SKM-1 treated with dmso at 0.1 percent for 144 hours (cell line): Measurements from ENCODE around the gene RAP1GAP2.

Experiments
- DNase-seq: peaks from one replicate; lab custom pipeline; 2025; ENCODE audit not compliant: unreplicated experiment; lab: John Stamatoyannopoulos, UW

Gene RAP1GAP2

DNA sequence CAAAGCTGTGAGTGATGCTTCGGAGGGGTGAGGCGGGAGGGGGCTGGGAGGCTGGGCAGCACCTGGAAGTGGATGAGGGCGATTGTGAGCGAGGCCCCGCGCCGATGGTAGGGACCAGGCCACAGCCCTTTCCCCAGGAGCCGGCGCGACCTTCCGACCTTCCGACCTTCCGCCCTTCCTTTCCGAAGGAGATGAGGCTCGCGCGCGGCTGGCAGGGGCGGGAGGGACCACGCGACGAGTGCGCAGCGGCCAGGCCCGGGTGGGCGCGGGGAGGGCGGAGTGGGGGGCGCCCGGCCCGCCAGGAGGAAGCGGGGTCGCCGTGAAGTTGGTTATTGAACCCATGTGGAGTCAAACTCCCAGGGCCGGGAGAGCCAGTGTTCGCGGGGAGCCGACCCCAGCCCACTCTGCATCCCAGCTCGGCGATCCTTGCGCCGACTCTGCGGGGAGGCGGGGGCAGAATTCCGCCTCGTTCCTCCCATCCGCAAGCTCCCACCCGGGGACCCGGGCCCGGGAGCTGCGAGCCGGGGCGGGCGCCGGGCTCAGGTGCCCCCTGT is 56.6 kb downstream of the RAP1GAP2 start:
- no peak for DNase-seq

DNA sequence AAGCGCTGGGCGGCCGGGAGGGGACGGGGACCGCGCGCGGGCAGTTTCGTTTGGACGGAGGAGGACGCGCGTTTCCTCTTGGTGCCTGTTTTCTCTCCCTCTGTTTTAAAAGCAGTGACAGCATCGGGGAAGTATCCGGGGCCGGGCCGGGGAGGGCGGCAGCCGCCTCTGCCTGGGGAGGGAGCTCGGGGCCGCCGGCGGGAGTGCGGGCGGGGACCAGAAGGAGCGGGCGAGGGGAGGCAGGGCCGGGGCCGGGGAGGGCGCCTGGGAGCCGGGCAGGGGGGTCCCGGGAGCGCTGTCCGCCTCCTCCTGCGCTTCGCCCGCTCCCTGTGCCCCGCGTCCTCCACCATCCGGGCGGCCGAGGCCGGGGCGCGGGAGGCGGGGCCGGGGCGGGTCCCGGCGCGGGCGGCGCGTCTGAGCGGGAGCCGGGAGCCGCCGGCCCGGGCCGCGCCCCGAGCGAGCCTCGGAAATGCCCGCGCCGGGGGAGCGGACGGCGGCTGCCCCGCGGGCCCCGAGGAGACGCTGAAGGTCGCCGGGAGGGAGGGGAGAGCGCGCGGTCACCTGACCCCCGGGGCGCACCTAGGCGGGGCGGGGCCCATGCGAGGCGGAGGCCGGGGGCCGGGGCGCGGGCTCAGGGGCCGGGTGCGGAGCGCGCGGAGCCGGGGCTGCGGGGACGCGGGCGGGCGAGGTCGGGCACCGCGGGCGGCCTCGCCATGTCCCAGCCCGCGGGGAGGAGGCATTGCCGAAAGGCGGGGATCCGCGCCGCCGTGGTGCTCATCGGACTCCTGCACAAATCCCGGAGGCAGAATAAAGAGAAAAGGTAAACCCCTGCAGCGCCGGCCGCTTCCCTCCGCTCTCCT is 57.3 kb downstream of the RAP1GAP2 start:
- DNase-seq = no peak

DNA sequence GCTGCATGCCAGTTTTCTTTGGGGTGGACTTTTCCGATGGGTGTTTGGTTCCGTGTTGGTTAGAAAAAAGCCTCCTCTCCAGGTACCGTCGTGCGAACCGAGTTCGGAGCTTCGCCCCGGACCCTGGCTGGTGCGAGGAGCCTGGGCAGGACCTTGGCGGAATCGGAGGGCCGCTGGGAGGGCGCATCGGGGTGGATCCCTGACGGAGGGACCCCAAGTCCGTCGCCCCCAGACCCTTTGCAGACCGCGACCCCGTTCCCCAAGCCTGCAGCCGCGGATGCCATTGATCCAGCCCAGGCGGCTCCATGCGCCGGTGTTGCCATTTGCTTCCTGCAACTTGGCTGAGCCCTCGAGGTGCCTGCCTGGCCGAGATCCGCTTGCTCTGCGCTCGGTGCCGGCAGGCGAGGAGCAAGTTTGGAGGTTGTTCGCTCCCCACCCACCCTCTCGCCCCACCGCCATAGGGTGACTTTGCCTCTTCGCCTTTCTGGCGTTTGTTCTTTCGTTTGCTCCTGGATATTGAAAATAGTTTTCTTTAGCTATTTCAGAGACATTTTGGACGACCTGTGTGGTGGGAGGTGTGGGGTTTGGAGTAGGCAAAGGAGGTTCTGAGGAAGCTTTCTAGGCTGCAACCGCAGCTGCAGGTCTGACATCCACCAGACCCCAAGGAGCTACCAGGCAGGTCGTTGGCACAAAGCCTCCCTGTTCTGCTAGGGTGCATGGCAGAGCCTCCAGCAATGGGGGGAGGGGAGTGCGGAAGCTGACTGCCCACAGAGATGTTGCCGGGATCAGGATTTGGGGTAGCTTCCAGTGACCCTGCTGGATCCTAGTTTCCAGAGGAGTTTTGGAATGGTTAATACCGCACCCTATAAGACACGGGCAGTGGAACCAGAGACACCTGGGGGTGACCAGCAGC is 58.2 kb downstream of the RAP1GAP2 start:
- DNase-seq = no peak

DNA sequence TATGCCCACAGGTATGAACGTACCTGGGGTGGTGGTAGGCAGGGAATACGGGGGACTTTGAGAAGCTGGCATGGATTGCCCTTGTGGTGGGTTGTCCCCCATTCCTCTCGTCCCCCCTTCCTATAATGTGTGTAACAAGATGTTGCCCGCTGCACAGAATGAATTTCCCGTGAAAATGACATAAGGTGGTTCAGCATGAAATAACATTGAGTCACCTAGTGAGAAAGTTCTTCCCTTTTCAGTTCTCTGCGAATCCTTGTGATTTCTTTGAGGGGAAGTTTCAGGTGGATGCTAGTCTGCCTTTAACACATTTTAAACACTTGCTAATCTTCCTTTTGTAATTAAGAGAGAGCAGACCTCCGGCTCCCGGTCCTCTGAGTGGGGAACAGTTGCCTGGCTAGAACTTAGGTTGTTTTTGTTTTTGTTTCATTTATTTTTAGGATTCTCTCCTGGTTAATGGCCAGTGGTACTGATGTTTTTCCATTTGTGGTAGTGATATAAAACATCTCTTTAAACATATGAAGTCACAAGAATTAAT is 58.9 kb downstream of the RAP1GAP2 start:
- DNase-seq = no peak

DNA sequence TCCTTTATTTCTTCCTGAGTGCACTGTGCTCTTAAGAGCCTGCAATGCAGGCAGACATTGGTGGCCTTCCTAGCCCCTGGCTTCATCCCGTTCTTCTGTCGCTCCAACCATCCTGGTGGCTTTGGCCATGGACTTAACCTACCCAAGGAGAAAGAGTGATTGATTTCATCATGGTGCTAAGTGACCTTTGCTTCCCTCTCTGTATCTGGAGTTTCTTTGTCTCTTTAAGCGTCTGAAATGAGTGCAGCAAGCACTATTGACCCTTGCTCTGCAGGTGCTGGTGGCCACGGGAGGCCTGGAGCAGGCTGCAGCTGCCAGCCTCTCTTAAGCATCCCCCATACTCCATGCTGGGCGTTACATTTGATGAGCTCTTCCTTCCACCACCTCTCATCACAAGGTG is 60.5 kb downstream of the RAP1GAP2 start:
- DNase-seq = no peak

DNA sequence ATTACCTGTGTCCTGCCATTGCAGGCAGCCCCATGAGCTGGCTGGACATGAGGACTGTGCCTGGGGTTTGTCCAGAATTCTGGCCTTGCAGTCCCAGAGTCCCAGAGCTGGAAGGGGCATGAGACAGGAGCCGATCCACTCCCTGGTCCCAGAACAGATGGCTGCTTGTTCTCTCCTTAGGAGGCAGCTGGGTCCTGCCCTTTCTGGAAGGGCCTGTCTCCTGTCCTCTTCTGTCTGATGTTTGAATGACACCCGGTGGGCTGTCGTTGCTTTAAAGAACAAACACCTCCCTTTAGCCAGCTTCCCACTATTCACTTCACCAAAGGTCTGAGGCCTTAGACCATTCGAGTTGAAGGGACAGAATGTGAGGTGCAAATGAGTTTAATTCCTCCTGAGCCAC is 63.8 kb downstream of the RAP1GAP2 start:
- DNase-seq = no peak

DNA sequence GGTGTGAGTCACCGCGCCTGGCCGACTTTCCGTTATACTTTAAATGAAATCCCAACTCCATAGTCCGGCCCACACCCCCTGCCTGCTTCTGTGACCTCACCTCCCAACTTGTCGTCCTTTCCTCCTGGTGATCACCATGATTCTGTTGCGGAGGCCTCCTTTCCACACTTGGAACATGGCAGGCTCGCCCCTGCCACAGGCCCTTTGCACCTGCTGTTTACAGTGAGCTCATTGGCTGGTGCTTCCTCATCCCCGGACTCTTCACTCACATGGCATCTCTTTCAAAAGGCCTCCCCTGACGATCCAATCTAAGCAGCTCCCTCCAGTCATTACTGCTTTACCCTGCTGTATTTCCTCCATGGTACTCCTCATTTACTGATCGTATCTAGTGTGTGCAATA is 64.6 kb downstream of the RAP1GAP2 start:
- DNase-seq = no peak

DNA sequence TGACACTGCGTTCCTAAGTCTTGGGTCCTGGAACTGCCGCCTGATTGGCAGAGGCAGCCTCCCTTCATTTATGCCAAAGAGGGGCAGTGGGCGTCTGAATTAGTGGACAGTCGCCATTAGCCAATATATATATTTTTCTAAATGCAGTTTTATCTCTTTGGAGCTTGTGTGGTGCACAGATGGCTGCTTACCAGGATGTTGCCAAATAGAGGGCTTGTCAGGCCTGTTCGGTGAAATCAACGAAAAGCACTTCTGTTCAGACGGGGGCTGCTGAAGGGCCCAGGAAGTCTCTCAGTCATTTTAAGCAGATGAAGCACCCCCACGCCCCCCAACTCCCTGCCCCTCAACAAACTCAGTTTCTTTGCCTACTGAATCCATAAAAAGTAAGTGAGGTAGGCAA is 66.0 kb downstream of the RAP1GAP2 start:
- no peak for DNase-seq

DNA sequence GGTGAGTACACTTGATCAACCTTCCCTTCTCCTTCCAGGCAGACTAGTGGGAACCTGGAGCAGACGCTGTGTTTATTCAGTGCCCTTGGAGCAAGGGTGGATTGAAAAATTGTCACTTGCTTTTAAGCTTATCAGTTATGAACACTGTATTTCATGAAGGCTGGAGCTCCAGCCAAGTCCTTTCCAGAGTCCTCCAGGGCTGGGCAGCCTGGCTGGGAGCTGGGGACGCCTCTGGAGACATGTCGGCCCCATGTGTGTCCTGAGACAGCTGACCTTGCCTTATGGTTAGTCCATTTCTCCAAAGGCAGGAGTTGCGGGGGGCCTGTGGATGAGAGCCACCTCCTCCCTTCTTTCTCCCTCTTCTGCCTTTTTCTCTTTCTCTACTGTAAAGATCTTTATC is 67.0 kb downstream of the RAP1GAP2 start:
- no peak for DNase-seq

DNA sequence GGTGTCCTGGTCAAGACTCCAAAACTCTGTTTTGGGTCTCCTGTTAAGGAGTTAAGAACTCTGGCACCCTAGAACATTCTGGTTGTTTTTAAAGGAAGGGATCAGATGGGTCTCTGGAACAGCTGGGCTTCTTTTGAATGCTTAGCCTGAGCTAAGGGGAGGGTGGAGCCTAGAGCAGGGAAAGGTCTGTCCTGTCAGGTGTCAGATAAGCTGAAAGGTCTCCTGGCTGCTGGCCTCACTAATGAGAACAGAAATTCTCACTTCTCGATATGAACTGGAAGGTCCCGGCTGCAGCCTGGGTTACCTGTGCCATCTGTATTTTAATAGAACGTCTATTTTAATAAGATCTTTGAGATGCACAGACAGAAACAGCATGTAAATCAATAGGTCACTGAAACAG is 69.0 kb downstream of the RAP1GAP2 start:
- DNase-seq = no peak

DNA sequence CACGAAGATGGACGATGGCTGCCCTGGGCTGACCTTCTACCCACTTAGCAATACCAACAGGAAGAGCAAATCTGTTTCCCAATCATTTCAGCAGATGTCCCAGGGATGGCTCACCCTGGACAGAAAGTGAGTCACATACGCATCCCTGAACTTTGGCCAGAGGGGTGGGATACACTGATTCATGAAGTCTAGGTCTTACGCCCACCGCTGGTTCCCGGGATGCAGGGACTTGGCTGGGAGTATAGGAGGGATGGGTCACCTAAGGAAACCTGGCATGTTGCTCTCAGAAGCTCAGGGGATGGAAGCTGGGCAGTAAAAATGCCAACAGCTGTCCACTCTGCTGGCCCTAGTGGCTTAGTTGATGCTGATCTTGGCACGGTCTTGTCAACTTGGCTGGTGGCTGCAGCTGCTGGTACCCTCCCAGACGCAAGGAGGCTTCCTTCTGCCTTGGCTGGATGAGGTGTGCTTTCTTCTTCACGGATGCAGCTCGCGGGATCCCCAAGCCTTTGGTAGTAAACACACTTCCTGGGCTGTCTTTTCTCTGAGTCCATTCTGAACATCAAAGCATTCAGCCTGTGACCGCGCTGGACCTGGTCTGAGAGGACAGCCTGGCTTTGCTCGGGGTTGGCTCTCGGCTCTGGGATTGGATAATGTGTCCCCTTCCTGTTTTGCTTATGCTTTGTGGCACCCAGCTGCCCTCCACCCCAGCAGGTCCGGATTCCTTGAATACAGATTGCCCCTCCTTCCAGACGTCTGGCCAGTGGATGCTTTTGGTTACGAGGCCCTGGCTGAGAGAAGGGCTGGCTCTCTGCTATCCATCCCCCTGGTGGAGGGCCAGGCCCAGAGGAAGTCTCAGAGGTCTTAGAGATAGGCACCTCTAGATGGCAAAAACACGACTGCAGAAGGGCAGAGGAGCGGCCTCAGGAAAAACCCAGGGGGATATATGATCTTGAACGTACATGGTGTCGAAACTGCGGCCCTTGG is 71.5 kb downstream of the RAP1GAP2 start:
- no peak for DNase-seq

DNA sequence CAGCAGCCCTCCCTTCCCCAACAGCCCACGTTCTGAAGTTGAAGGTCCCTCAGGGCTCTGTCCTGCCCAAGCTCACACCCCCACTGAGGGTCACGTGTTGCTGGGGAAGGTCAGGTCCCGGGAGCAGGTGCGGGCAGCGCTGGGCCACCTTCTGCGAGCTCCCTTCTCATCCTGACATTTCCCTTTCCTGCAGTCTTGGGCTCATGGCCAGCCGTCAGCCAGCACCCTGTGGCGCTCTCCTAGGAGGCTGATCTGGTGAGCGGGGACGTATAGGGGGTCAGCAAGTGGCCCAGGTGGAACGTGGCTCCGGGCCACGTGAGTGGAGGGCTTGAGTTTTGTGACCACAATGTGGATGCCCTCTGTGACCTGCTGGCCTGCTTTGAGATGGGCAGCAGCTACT is 73.4 kb downstream of the RAP1GAP2 start:
- no peak for DNase-seq

DNA sequence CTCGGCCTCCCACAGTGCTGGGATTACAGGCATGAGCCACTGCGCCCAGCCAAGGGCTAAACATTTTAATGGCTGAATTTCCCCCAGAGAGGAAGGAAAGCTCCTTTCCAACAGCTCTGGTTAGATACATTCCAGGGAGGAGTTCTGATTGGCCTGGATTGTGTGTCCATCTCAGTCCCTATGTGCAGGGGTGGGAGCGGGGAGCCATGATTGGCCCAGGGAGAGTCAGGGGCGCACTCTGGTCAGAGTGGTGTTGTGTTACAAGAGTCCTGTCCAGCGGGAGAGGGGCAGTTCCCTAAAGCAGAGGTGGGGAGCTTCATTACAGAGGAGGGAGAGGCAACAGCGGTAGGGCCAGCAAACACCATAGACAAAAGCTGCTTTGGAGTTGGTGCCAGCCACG is 75.0 kb downstream of the RAP1GAP2 start:
- no peak for DNase-seq

DNA sequence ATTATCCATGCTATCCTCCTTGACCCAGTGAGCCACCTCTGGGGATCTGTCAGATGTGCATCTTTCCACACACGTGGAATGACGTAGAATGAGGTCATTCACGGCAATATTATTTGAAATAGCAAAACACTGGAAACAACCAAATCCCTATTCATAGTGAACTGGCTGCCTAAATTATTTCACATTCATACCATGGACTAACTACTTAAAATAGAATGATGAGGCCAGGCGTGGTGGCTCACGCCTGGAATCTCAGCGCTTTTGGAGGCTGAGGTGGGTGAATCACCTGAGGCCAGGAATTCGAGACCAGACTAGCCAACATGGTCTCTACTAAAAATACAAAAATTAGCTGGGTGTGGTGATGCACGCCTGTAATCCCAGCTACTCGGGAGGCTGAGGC is 75.5 kb downstream of the RAP1GAP2 start:
- no peak for DNase-seq

DNA sequence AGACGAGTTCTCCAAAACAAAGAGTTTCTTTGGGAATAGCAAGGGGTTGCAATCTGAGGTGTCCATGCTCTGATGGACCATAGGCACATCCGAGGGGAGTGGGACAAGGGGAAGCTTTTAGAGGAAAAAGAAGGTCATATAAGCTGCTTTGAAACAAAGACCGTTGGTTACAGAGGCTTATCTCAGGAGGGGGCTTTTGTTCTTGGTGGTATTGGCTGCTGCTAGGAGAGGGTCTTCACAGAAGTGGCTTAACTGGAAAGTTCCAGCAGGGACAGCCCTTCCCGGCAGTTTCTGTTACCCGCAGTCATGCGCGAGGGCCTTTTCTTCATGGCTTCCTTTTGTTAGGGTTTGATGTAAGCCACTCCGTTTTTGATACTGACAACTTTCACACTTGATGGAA is 76.0 kb downstream of the RAP1GAP2 start:
- DNase-seq = no peak

DNA sequence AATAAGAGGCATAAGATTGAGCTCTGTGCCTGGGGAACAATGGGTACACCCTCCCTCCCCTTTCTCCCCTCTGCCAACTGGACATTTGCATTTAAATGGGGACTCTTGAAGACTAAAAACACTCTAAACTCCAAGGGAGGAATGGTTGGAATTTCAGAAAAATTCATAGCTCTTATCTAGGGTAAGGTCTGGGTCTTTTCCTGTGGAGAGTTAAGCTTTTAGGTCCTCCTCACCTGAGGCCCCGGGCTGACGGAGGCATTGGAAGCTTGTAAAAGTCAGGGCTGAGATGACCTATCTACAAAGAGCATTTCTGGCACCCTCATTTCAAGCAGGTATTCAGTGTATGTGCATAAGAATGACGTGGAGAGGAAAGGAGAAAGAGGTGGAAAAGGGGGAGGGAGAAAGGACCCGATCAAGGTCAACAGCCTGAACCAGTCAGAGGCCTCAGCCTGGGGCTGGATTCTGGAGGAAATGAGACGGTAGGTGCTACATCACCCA is 78.0 kb downstream of the RAP1GAP2 start:
- DNase-seq = no peak

DNA sequence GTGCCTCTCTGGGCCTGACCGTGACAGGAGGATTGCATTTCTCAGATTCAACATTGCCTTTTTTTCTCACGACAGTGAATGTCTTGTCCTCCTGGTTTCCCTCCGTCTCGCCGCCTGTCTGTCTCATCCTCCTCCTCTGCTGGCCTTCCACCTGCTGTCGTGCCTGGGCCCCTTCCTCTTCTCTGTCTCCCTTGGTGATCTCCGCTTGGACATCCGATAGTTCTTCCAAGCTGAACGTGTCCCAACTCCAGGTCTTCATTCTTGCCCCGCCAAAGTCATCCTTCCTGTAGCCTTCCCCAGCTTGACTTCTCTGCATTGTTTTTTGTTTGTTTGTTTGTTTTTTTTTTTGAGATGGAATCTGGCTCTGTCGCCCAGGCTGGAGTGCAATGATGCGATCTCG is 79.4 kb downstream of the RAP1GAP2 start:
- no peak for DNase-seq

DNA sequence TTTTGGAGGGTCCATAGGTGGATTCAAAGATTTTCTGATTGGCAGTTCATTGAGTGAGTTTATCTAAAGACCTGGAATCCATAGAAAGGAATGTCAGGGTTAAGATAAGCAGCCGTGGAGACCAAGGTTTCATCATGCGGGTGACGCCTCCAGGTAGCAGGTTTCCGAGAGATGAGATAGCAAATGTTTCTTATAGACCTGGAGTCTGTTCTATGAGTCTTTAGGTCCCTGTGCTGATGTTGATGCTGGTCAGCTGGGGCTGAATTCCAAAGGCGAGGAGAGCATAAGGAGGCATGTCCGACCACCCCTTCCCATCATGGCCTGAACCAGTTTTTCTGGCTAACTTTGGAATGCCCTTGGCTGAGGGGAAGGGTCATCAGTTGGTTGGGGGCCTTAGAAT is 80.2 kb downstream of the RAP1GAP2 start:
- DNase-seq = no peak

DNA sequence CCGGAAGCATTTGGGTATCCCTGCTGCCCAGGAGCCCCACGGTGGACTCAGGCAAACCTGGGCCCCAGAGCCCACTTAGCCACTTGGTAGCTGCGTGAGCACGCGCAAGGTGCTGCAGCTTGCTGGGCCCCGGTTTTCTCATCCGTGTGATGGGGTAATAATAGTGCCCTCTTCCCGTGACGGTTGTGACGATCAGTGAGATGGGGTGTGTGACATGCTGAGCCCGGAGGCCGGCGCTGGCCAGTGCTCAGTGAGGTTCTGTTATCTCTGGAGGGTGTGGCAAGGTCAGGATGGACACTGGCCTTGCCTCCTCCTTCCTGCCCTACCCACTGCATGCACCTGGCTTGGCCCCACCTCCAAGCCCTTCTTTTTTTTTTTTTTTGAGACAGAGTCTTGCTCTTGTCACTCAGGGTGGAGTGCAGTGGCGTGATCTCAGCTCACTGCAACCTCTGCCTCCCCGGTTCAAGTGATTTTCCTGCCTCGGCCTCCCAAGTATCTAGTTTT is 82.6 kb downstream of the RAP1GAP2 start:
- no peak for DNase-seq

DNA sequence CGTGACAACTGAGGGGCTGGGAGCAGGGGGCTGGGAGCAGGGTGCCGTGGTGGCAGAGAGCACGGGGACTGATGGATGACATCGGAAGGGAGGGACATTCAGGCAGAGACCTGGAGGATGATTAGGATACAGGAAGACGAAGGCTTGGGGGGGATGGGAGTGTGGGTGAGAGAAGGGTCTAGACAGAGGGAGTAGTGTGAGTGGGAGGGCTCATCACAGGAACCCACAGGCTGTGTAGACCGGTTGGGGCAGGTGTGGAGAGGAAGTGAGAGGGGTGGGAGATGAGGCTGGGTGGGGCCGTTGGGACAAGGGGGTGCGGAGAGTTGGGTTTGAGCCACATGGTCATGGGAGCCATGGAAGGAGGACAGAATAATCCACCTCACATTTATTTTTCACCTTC is 83.8 kb downstream of the RAP1GAP2 start:
- no peak for DNase-seq
